Measurements from ENCODE around the gene PHLPP1. TPM values are rescaled to one million over a fixed set of nuclear protein-coding genes. Genes with fewer than 3 reads are reported as not detected.

The PHLPP1 gene
- total and polyA plus RNA-seq, 2 of the 13 experiments (the other 11 are each of a cell fraction or from before 2014, with no cell fraction given) = 9.8 to 18.5 TPM

DNA sequence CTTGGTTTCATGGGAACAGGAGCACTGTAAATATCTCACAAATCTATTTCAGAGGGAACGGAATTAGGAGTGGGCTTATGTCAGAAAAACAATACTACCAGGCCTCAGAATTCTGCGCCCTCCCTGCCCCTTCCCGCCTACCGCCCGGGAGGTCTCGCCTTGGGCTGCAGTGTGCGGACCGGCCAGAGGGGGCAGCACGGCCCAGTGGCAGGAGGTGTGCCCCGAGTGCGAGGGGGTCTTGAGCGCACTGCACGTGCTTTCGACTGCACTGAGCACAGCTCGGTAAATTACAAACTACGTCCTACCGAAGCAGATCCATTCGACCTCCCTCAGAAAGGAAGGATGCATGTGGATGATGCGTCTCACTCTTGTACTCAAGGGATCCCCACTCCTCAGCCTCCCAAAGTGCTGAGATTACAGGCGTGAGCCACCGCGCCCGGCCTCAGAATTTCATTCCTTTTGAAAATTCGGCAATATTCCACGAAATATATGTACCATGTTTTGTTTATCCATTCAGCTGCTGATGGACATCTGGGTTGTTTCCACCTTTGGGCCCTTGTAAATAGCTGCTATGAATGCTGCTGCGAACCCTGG lies 307.2 kb downstream of the PHLPP1 start (continued):
- TF ChIP-seq, protein P1, sequence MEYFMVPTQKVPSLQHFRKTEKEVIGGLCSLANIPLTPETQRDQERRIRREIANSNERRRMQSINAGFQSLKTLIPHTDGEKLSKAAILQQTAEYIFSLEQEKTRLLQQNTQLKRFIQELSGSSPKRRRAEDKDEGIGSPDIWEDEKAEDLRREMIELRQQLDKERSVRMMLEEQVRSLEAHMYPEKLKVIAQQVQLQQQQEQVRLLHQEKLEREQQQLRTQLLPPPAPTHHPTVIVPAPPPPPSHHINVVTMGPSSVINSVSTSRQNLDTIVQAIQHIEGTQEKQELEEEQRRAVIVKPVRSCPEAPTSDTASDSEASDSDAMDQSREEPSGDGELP (IDR thresholded peaks at IDR 0.05; ENCODE audit: borderline replicate concordance, low read depth) = no peak
- TF ChIP-seq CC2D1A (CRISPR knock-in tag; IDR thresholded peaks at IDR 0.05) = no peak
- TF ChIP-seq, protein P2, sequence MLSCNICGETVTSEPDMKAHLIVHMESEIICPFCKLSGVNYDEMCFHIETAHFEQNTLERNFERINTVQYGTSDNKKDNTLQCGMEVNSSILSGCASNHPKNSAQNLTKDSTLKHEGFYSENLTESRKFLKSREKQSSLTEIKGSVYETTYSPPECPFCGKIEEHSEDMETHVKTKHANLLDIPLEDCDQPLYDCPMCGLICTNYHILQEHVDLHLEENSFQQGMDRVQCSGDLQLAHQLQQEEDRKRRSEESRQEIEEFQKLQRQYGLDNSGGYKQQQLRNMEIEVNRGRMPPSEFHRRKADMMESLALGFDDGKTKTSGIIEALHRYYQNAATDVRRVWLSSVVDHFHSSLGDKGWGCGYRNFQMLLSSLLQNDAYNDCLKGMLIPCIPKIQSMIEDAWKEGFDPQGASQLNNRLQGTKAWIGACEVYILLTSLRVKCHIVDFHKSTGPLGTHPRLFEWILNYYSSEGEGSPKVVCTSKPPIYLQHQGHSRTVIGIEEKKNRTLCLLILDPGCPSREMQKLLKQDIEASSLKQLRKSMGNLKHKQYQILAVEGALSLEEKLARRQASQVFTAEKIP (CRISPR knock-in tag; IDR thresholded peaks at IDR 0.05; ENCODE audit: borderline replicate concordance) = no peak
- TF ChIP-seq GATA4 (IDR thresholded peaks at IDR 0.05; ENCODE audit: borderline replicate concordance, low read depth) = no peak

DNA sequence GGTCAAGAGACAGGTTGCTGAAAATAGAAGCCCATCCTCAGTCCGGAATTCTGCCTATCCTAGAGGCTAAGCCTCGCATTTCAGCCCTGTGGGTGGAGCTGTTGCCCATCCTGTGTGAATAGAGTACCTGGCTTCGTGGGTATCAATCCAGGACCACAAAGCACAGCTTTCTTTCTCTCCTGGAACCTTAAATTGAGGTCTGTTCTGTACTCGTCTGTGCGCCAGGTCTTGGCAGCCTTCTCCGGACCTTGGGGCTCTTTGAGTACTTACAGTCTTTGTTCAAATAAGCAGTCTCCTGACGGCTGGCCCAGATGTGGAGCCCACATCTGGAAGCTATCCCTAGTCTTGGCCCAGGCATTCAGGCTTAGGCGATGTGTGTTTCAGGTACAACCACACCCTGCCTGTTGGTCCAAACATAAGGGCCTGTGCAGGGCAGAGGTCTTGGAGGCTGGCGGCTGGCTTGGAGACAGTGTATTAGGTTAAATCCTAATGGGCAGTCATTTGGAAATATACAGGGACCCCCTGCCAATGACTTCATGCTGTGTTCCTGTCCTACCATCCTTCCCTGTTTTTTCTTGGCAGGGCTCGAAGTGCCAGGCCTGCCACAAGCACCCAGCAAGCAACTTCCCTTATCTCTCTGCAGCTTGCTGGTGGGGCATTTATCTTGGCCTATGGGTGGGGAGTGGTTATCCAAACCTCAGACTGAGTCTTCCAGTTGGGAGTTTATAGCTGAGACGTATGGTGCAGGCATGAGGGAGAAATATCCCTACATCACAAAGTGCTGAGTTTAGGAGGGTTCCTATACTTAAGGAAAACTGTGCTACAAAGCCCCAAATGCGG lies 310.1 kb downstream of the PHLPP1 start:
- WGBS (ENCODE audit: low lambda C conversion rate) = 37% methylated on average over 7 of the region's 12 CpGs
- Histone ChIP-seq H3K36me3 (replicated peaks in 1 of 2; ENCODE audit: control insufficient read depth in 1 of 2, insufficient read depth in 2 of 2, low read length in 2 of 2) (no peaks in the 10 kb centered on the region), H3K9me3 (ENCODE audit: low read length) (no peaks in the 10 kb centered on the region), H4K20me1 (ENCODE audit: insufficient read depth, low read length) (no peaks in the 10 kb centered on the region), H3K4me2 (ENCODE audit: low read depth, low read length) (no peak overlapping the region), H3K9ac (ENCODE audit: insufficient read depth, low read depth, low read length) (no peak overlapping the region), H3K27me3 (ENCODE audit: control insufficient read depth in 1 of 2, insufficient read depth in 2 of 2, low read length in 2 of 2) (peaks cover 0 to 11% of the 10 kb centered on the region in 2 experiments; a peak in 4 of 5 replicates), H3K79me2 (ENCODE audit: insufficient read depth, low read length) (no peaks in the 10 kb centered on the region), H3K4me3 (replicated peaks in 1 of 3; ENCODE audit: insufficient read depth in 1 of 3, low read depth in 2 of 3, low read length in 3 of 3) (no peak overlapping the region), H3K27ac (ENCODE audit: extremely low read length, insufficient read depth, low read length) (no peak overlapping the region), H3K4me1 (ENCODE audit: insufficient read depth, low read length) (no peaks in the 10 kb centered on the region), H2AFZ (ENCODE audit: low read length) (no peak overlapping the region)
- DNase-seq (ENCODE audit: low spot score) (no peak), ATAC-seq (peak; percentile 88), FAIRE-seq (no peak)
- intact Hi-C loops (cut with micrococcal nuclease; ENCODE audit: unreplicated experiment) (no loop called here), in situ Hi-C loops (cut with HindIII; ENCODE audit: extremely low pct_ligation_motif_present, low pct_unique_long_range_greater_than_20kb) (no loop called here)
- BruUV-seq (replicated peaks) = no TSS peak
- CTCF ChIA-PET (ENCODE audit: low intra/inter-chr PET ratio, low total read pairs) = no interaction called here
- POLR2A ChIA-PET = no interaction called here
- TF ChIP-seq STAG1 (CRISPR knock-in tag; IDR thresholded peaks at IDR 0.05) (peak; percentile 59), TBX3 (IDR thresholded peaks at IDR 0.05; ENCODE audit: borderline replicate concordance) (no peak)
- TF ChIP-seq, protein P3, sequence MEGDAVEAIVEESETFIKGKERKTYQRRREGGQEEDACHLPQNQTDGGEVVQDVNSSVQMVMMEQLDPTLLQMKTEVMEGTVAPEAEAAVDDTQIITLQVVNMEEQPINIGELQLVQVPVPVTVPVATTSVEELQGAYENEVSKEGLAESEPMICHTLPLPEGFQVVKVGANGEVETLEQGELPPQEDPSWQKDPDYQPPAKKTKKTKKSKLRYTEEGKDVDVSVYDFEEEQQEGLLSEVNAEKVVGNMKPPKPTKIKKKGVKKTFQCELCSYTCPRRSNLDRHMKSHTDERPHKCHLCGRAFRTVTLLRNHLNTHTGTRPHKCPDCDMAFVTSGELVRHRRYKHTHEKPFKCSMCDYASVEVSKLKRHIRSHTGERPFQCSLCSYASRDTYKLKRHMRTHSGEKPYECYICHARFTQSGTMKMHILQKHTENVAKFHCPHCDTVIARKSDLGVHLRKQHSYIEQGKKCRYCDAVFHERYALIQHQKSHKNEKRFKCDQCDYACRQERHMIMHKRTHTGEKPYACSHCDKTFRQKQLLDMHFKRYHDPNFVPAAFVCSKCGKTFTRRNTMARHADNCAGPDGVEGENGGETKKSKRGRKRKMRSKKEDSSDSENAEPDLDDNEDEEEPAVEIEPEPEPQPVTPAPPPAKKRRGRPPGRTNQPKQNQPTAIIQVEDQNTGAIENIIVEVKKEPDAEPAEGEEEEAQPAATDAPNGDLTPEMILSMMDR (CRISPR knock-in tag; IDR thresholded peaks at IDR 0.05) = peak; percentile 55
